GM19035 (cell line): ENCODE results near the gene XRCC1.

ENCODE experiments used
- ATAC-seq: cut with Tn5 transposase; IDR thresholded peaks from one replicate; pipeline ENCODE4 v1.9.1; 2021; ENCODE audit not compliant: unreplicated experiment

The XRCC1 gene

DNA sequence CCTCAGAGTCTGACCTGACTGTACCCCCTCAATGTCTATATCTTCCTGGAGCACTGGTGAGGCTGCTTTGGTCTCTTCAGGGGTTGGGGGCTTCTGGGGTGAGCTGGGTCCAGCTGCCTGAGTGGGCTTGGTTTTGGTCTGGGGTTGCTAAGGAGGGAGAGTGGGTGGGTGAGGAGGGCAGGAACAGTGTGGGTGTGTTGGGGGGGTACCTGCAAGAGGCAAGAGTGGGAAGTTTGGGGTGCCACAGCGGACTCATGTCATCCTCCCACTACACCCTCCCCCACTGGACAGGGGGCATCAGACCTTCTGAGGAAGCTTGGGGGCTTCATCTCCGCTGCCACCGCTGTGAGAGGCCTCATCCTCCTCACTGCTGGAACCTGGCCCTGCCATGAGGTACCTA, 28.7 kb downstream of the XRCC1 start:
- no peak for ATAC-seq

DNA sequence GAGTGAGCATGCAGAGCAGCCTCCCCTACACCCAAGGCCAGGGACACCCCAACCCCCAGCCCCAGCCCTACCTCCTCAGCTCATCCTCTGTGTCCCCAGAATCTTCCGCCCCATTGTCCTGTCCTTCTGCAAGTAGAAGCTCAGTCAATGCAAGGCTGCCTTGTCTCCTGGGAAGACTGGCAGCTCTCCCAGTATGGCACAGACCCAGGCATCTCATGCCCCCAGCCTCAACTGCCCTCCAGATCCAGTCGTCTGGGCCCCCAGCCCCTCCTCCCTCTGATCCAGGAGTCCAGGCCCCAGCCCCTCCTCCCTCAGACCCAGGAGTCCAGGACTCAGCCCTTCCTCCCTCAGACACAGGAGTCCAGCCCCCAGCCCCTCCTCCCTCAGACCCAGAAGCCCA, 29.3 kb downstream of the XRCC1 start:
- no peak for ATAC-seq

- ATAC-seq, result no peak
Measured at GRCh38 chr19:43545276-43545675, 30.1 kb downstream of the XRCC1 start.

DNA sequence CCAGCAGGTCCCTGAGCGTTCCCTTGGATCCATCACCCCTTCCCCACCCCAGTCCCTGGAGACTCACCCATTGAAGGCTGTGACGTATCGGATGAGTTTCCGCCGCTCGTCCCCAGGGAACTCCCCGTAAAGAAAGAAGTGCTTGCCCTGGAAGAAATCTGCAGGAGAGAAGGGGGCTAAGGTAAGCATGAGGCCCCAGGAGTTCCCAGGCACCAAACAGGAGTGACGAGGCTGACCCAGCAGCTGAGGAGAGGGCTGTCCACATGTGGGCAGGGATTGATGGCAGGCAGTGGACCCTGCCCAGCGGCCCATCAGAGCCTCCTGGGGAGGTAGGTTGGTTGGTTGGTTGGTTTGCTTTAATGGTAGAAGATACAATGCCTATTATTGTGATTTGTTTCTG, 31.2 kb downstream of the XRCC1 start:
- ATAC-seq, result no peak

DNA sequence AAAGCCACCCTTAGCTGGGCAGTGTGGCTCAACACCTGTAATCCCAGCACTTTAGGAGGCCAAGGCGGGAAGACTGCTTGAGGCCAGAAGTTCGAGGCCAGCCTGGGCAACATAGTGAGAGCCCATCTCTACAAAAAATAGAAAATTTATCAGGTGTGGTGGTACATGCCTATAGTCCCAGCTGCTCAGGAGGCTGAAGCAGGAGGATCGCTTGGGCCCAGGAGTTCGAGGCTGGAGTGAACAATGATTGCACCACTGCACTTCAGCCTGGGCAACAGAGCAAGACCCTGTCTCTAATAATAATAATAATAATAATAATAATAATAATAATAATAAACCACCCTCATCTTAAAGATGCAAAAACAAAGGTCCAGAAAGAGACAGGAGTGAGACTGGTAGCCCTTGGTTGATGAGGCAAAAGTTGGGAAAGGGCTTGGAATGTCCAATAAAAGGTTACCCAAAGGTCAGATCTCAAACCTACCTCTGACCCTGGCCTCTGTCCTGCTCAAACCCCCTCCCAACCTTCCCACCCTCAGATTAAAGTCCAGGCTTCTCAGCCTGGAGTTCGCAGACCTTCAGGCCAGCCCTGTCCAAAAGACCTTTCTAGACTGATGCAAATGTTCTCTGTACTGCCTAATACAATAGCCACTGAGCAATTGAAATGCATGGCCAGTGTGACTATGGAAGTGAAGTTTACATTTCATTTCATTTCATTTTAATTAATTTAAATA, 33.2 kb downstream of the XRCC1 start:
- ATAC-seq, result no peak

GRCh38 chr19:43540381-43540780, 34.9 kb downstream of the XRCC1 start:
- no peak for ATAC-seq

DNA sequence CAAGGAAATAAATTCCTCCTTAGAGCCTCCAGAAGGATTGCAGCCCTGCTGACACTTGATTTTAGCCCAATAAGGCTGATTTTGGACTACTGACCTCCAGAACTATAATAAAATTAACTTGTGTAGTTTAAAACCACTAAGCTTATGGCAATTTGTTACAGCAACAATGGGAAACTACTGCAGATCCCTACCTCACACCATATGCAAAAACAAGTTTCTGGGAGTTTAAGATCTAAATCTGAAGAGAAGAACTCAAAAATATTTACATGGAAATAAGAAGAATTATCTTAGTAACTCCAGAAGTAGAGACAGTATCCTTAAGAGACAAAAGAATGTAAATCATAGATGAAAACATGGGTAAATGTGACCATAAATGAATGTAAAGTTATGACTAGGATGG, 36.4 kb downstream of the XRCC1 start:
- no peak for ATAC-seq

DNA sequence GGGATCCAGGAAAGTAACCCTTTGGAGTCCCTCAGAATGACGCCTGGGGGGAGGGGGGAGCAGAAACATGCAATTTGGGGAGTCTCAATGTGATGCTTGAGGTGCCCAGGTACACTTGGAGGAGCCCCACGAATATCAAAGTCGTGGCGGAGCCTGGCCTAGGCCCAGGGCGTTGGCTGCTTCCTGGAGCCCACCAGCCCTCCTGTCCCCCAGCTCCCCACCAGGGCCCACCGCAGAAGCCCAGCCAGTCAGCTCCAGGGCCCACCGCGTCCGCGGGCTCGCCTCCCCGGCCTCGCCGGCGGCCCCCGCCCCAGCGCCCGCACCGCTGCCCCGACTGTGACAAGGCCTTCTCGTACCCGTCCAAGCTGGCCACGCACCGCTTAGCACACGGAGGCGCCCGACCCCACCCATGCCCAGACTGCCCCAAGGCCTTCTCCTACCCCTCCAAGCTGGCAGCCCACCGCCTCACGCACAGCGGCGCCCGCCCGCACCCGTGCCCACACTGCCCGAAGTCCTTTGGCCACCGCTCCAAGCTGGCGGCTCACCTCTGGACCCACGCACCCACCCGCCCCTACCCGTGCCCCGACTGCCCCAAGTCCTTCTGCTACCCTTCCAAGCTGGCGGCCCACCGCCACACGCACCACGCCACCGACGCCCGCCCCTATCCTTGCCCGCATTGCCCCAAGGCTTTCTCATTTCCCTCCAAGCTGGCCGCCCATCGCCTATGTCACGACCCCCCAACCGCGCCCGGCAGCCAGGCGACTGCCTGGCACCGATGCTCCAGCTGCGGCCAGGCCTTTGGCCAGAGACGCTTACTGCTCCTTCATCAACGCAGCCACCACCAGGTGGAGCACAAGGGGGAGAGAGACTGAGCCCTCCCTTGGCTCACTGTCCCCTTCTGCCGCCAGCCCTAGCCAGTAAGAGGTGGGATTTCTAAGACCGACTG, 40.2 kb downstream of the XRCC1 start:
- ATAC-seq, result no peak

DNA sequence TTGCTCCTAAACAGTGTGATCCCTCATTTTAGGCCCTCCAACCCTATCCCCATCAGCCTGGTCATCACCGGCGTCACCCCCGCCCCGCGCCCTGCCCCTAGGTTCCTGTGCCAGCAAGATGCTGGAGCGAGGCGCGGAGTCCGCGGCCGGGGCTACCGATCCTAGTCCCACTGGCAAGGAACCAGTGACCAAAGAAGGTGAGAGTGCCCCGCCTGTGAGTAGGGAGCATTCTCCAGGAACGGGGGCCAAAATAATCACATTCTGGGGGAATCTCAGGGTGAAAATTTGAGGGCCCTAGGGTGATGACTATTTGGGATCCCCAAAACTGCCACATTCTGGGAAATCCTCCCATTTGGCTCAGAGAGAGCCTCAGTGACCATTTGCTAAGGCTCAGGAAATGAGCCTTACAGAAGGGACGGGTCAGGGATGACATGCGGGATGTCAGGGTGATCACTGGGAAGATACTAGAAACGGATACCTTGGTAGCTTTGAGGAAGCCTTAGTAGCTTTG, 41.0 kb downstream of the XRCC1 start:
- no peak for ATAC-seq

DNA sequence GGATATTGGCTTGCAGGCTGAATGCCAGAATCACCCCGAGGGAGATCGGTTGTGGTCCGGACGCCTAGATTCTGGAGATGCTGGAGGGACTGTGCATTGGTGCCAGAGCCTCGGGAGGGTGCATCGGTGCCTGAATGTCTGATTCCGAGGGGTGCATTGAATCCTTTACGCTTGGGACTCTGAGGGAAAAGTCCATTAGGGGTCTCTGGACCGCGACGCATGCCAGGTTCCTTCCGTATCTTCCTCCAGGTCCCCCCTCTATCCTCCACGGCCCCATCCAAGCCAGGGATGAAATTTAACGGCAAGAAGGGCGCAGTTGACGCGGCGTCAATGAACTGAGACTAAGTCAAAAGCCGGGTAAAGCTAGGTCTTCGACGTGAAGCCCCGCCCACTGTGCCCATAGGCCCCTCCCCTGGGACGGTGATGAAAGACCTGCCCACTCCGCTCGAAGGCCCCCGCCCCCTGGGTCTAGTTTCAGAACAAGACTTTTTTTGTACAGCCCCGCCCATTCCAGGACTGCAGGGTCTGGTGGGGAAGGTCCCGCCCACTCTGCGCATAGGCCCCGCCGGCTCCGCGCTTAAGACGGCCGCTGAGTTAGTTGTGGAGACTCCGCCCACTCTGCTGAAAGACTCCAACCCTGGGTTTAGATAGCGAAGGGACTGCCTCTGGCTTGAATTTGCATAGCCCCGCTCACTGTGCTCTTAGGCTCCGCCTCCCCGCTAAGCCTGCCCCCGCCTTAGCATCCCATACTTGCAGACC, 41.6 kb downstream of the XRCC1 start:
- ATAC-seq, result peak; percentile 68

DNA sequence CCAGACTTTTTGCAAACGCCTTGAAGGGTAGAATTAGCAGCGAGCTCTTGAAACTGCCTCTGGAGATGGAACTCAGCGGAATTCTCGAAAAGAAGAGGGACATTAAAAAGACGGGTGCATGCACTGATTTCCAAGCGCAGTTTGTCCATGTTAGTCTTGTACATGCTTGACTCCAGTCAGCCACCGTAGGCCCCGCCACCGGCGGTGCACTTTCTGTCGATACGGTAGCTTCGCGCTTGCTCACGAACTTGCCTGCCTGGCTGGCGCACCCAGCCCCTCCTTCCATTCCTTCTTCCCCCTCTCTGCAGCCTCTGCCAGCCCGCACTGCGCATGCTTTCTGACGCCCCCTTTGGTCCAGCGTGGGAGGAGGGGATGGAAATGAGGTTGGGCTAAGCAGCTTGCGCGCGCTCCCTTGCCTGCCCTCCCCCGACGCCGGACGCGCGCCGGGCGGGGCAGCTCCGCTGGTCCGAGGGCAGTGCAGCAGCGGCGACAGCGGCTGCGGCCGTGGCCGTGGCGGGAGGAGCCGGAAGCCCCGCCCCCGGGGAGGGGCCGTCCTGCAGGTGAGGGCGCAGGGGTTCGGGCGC, 42.3 kb downstream of the XRCC1 start, which contains the start of gene ZNF575:
Gene ZNF575, plus strand, starts transcription at position 227 of the 584 bp plus-strand sequence. CDS start 1,235 bp downstream, outside the sequence.
- ATAC-seq, result peak; percentile 61

DNA sequence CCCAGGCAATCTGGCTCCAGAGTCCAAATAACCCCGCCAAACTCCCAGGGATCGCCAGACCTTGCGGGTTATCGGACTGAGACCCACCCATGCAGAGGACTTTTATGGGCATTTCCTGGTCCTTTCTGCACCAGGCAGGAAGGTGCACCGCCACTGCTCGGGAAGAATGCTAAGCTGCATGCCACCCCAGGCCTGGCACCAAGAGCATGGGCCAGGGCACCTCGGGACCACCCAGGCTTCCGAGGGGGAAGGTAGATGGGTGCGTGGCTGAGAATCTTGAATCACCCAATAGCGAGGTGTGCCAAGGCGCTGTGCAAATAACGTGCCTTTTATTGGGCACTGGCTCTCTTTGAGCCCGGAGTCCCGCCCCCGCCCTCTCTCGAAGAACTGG, 42.8 kb downstream of the XRCC1 start:
- peak; percentile 9 for ATAC-seq

- ATAC-seq, result no peak
Measured at GRCh38 chr19:43527860-43528622, 47.3 kb downstream of the XRCC1 start.

GRCh38 chr19:43526884-43527859, 48.2 kb downstream of the XRCC1 start, which contains the start of gene ETHE1:
ETHE1 (minus strand) TSS chr19:43527201; CDS start chr19:43527177, 24 bp downstream.
- ATAC-seq, result peak; percentile 72

DNA sequence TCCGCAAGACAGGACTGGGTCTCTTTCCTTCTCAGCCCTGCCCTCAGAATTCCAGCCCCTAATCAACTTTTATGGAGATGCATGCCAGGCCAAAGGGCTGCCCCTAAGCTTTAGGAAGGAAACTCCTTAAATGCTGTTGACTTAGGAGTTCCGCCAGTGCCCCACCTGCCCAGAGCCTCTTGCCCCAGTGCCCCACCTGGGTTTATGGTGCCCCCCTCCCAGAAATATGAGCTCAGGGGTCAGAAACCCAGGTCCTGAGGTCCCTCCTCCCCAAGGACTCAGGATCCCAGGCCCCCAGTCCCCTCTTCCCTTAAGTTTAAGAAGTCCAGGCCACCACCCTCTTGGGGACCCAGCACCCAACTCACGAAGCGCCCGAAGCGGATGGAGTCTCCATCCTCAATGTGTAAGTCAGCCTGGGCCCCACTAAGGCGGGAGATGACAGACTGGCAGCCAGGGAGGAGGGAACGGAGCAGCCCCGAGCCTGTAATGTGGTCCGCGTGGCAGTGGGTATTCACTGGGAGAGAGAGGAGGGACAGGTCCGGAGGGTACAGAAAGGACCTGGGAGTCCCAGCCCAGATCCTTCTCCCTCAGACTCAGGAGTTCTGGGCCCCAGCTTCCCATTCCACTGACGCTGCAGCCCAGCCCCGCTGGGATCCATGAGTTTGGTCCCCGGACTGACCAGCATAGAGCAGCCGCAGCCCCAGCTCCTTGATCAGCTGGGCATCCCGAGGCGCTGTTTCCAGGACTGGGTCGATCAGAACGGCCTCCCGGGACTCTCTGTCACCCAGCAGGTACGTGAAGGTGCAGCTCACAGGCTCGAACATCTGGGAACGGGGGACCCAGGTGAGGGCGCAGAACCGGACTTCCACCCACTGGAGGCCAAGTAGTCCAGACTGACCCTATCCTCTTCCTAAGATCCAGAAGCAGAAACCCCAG, 49.2 kb downstream of the XRCC1 start:
- ATAC-seq, result no peak

GRCh38 chr19:43524922-43525835, 50.1 kb downstream of the XRCC1 start:
- ATAC-seq, result no peak
